ENCODE measurements around the gene ZXDB.

DNA sequence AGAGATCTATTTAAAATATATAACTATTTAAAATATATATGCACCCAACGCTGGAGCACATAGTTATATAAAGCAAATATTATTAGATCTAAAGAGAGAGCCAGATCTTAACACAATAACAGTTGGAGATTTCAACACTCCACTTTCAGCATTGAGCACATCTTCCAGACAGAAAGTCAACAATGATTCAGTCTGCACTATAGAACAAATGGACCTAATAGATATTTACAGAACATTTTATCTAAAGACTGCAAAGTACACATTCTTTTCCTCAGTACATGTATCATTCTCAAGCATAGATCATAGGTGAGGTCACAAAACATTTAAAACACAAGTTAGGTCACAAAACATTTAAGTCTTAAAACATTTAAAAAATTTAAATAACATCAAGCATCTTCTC lies 51.9 kb downstream of the ZXDB start:
- TF ChIP-seq, protein P1, sequence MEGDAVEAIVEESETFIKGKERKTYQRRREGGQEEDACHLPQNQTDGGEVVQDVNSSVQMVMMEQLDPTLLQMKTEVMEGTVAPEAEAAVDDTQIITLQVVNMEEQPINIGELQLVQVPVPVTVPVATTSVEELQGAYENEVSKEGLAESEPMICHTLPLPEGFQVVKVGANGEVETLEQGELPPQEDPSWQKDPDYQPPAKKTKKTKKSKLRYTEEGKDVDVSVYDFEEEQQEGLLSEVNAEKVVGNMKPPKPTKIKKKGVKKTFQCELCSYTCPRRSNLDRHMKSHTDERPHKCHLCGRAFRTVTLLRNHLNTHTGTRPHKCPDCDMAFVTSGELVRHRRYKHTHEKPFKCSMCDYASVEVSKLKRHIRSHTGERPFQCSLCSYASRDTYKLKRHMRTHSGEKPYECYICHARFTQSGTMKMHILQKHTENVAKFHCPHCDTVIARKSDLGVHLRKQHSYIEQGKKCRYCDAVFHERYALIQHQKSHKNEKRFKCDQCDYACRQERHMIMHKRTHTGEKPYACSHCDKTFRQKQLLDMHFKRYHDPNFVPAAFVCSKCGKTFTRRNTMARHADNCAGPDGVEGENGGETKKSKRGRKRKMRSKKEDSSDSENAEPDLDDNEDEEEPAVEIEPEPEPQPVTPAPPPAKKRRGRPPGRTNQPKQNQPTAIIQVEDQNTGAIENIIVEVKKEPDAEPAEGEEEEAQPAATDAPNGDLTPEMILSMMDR (IDR thresholded peaks at IDR 0.05) = no peak
- no peak for TF ChIP-seq ZFX (IDR thresholded peaks at IDR 0.05; ENCODE audit: borderline replicate concordance)

All from 22Rv1 (cell line).